HFFc6 (cell line): ENCODE data around the gene CLTCL1. TPM values are rescaled to one million over a fixed set of nuclear protein-coding genes. Genes with fewer than 3 reads are reported as not detected.

Source experiments
- DNase-seq: peaks from one replicate; pipeline ENCODE4 v3.0.0-alpha.2; 2018
- H3K27ac Mint-ChIP-seq: 2 replicates; pipeline ENCODE4 v1.8.0; 2020; ENCODE audit warnings: mild to moderate bottlenecking, mixed read lengths
- H3K27me3 Mint-ChIP-seq: 2 replicates; pipeline ENCODE4 v1.8.0; 2021; ENCODE audit warnings: mild to moderate bottlenecking, moderate library complexity, mixed read lengths; ENCODE audit not compliant: insufficient read depth
- H3K36me3 Mint-ChIP-seq: 2 replicates; pipeline ENCODE4 v1.8.0; 2021; ENCODE audit warnings: low read depth, mixed read lengths
- H3K4me1 Mint-ChIP-seq: 2 replicates; pipeline ENCODE4 v1.8.0; 2020; ENCODE audit warnings: low read depth, mixed read lengths
- H3K4me3 Mint-ChIP-seq: 2 replicates; pipeline ENCODE4 v1.8.0; 2020; ENCODE audit warnings: mild to moderate bottlenecking, moderate library complexity, mixed read lengths
- H3K9me3 Mint-ChIP-seq: 2 replicates; pipeline ENCODE4 v1.8.0; 2020; ENCODE audit warnings: mild to moderate bottlenecking, mixed read lengths
- CTCF ChIP-seq: fragments of 200-600 bp; sonication (generic); IDR thresholded peaks from 2 replicates; pipeline ENCODE4 v1.5.0; 2021; ENCODE audit warnings: antibody characterized with exemption, mild to moderate bottlenecking
- total RNA-seq, 6 experiments: library from RNA; stranded (reverse); fragmentation: NEBNext Ultra II Directional; extraction: Animal tissue kit (Norgen Biotek cat#: 25700); gene quantifications; 2 replicates in 1 of 6; 3 replicates in 5 of 6; pipeline ENCODE4 v1.2.3, GENCODE V29; 2021

The CLTCL1 gene
- total RNA-seq, 6 experiments from 2014 or later: 6.3 to 9.0 (median 7.3) TPM

- TF ChIP-seq CTCF: no peak
- DNase-seq: no peak
- no peaks in the 10 kb centered on the region for H3K4me1 Mint-ChIP-seq
- peaks cover 8% of the 10 kb centered on the region for H3K27me3 Mint-ChIP-seq
- H3K36me3 Mint-ChIP-seq: peaks cover 5% of the 10 kb centered on the region
- H3K9me3 Mint-ChIP-seq: no peaks in the 10 kb centered on the region
- no peak overlapping the region for H3K27ac Mint-ChIP-seq
- no peak overlapping the region for H3K4me3 Mint-ChIP-seq
Observed at GRCh38 chr22:19196841-19197612, 94.5 kb downstream of the CLTCL1 start.

- Mint-ChIP-seq H3K4me3 (no peak overlapping the region), H3K36me3 (peaks cover 5% of the 10 kb centered on the region), H3K4me1 (no peaks in the 10 kb centered on the region), H3K27me3 (peaks cover 3% of the 10 kb centered on the region), H3K9me3 (no peaks in the 10 kb centered on the region), H3K27ac (no peak overlapping the region)
- no peak for DNase-seq
- TF ChIP-seq CTCF: no peak
Observed at GRCh38 chr22:19195796-19196731, 95.5 kb downstream of the CLTCL1 start.

GRCh38 chr22:19194766-19195536 lies 96.6 kb downstream of the CLTCL1 start:
- peaks cover 5% of the 10 kb centered on the region for H3K36me3 Mint-ChIP-seq
- peaks cover 4% of the 10 kb centered on the region for H3K27me3 Mint-ChIP-seq
- DNase-seq: no peak
- TF ChIP-seq CTCF: no peak
- H3K9me3 Mint-ChIP-seq: no peaks in the 10 kb centered on the region
- H3K4me1 Mint-ChIP-seq: no peaks in the 10 kb centered on the region
- no peak overlapping the region for H3K4me3 Mint-ChIP-seq
- H3K27ac Mint-ChIP-seq: no peak overlapping the region

GRCh38 chr22:19193879-19194278 lies 97.6 kb downstream of the CLTCL1 start:
- H3K27me3 Mint-ChIP-seq: peaks cover 8% of the 10 kb centered on the region
- no peak for DNase-seq
- H3K27ac Mint-ChIP-seq: no peak overlapping the region
- H3K4me3 Mint-ChIP-seq: no peak overlapping the region
- peaks cover 5% of the 10 kb centered on the region for H3K36me3 Mint-ChIP-seq
- no peak for TF ChIP-seq CTCF
- H3K4me1 Mint-ChIP-seq: no peaks in the 10 kb centered on the region
- no peaks in the 10 kb centered on the region for H3K9me3 Mint-ChIP-seq
